Cardiac muscle cell (in vitro differentiated cells and primary cell): Measurements from ENCODE around the gene ARHGEF38. TPM values are rescaled to one million over a fixed set of nuclear protein-coding genes. Genes with fewer than 3 reads are reported as not detected.
"Not testable (repeated sequence)": the region's sequence is repeated elsewhere in the genome, so short reads cannot be mapped to it uniquely, and the experiment has no call there.

Source experiments
- DNase-seq, 2 donors: peaks; one replicate each; pipeline versions ENCODE4 v3.0.0 to v3.0.0-alpha.2; 2010 to 2017; ENCODE audit warnings: low read depth in 1 of 2, low spot score in 1 of 2
- H3K27ac ChIP-seq: fragments of 200-600 bp; sonication (generic); 2 replicates; pipeline ENCODE4 v1.5.1; 2016
- H3K27me3 ChIP-seq: fragments of 200-600 bp; sonication (generic); 2 replicates; pipeline ENCODE4 v1.6.0; 2016; ENCODE audit warnings: control low read depth
- H3K36me3 ChIP-seq: fragments of 200-600 bp; sonication (generic); 2 replicates; pipeline ENCODE4 v1.5.1; 2016; ENCODE audit warnings: control low read depth
- H3K4me1 ChIP-seq: fragments of 200-600 bp; sonication (generic); 2 replicates; pipeline ENCODE4 v1.8.1; 2017; ENCODE audit warnings: low read depth, mild to moderate bottlenecking, mixed run types
- H3K4me3 ChIP-seq: fragments of 200-600 bp; sonication (generic); 2 replicates; pipeline ENCODE4 v1.5.1; 2016; ENCODE audit warnings: mild to moderate bottlenecking
- H3K9me3 ChIP-seq: fragments of 200-600 bp; sonication (generic); 2 replicates; pipeline ENCODE4 v1.5.1; 2017; ENCODE audit warnings: low read depth, mild to moderate bottlenecking, control low read depth
- polyA plus RNA-seq: library from polyadenylated mRNA; unstranded; fragments of >200 nt; fragmentation: Nextera tagmentation; extraction: Ambion mirVana; gene quantifications from 2 replicates; pipeline ENCODE4 v1.2.1, GENCODE V29; 2016
- total RNA-seq: library from RNA; depleted of rRNA; stranded (reverse); fragments of >200 nt; gene quantifications from 2 replicates; pipeline ENCODE4 v1.2.3, GENCODE V29; 2016
- TF ChIP-seq, protein P1 (sequence below): IDR thresholded peaks from 2 replicates; pipeline ENCODE4 v1.5.1; 2012; ENCODE audit warnings: low read depth, mild to moderate bottlenecking, low read length

ARHGEF38 gene
- total and polyA plus RNA-seq, 2 experiments from 2014 or later: 1.6 TPM; not detected in 1

DNA sequence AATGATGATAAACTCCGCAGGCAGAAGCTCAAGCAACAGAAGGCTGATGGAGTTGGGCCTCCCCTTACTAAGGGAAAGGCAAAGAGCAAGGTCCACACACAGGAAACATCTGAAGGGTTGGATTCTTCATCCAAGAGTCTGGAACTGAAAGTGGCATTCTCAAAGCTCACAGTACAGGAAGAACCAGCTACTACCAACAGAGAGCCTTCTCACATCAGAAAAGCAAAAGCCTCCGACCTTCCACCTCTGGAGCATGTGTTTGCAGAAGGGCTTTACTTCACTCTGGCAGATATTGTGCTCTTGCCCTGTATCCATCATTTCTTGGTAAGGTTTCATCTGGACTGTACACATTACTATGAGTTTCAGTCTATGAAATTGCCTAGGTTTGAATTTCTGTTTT is 166.8 kb downstream of the ARHGEF38 start:
- no peak overlapping the region for H3K27ac ChIP-seq
- H3K4me1 ChIP-seq: no peaks in the 10 kb centered on the region
- no peak for DNase-seq
- H3K4me3 ChIP-seq: no peak overlapping the region
- TF ChIP-seq, protein P1, sequence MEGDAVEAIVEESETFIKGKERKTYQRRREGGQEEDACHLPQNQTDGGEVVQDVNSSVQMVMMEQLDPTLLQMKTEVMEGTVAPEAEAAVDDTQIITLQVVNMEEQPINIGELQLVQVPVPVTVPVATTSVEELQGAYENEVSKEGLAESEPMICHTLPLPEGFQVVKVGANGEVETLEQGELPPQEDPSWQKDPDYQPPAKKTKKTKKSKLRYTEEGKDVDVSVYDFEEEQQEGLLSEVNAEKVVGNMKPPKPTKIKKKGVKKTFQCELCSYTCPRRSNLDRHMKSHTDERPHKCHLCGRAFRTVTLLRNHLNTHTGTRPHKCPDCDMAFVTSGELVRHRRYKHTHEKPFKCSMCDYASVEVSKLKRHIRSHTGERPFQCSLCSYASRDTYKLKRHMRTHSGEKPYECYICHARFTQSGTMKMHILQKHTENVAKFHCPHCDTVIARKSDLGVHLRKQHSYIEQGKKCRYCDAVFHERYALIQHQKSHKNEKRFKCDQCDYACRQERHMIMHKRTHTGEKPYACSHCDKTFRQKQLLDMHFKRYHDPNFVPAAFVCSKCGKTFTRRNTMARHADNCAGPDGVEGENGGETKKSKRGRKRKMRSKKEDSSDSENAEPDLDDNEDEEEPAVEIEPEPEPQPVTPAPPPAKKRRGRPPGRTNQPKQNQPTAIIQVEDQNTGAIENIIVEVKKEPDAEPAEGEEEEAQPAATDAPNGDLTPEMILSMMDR: no peak
- no peaks in the 10 kb centered on the region for H3K9me3 ChIP-seq
- H3K36me3 ChIP-seq: peaks cover 4% of the 10 kb centered on the region
- no peaks in the 10 kb centered on the region for H3K27me3 ChIP-seq

DNA sequence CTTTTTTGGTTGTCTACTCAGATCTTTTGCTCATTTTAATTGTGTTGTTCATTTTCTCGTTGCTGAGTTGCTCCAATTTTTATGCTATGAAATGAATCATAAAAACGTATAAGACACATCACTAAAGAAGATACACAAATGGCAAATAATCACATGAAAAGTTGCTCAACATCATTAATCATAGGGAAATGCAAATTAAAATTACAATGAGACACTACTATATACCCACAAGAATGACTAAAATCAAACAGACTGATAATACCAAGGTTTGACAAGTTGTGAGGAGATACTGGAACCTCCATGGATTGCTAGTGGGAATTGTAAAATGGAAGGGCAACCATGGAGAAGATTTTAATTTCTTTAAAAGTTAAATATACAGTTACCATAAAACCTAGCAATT is 173.2 kb downstream of the ARHGEF38 start:
- no peaks in the 10 kb centered on the region for H3K4me1 ChIP-seq
- H3K27ac ChIP-seq: no peak overlapping the region
- TF ChIP-seq, protein P1: no peak
- H3K27me3 ChIP-seq: no peaks in the 10 kb centered on the region
- no peaks in the 10 kb centered on the region for H3K9me3 ChIP-seq
- peaks cover 7% of the 10 kb centered on the region for H3K36me3 ChIP-seq
- DNase-seq: no peak
- no peak overlapping the region for H3K4me3 ChIP-seq

DNA sequence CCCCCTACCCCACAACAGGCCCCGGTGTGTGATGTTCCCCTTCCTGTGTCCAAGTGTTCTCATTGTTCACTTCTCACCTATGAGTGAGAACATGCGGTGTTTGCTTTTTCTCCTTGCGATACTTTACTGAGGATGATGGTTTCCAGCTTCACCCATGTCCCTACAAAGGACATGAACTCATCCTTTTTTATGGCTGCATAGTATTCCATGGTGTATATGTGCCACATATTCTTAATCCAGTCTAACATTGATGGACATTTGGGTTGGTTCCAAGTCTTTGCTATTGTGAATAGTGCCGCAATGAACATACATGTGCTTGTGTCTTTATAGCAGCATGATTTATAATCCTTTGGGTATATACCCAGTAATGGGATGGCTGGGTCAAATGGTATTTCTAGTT is 177.5 kb downstream of the ARHGEF38 start:
- H3K27ac ChIP-seq, H3K4me3 ChIP-seq: not testable (repeated sequence)

More for the DNA sequence above, 177.5 kb downstream of the ARHGEF38 start:
- H3K27me3 ChIP-seq, H3K9me3 ChIP-seq, H3K4me1 ChIP-seq, H3K36me3 ChIP-seq, DNase-seq: not testable (repeated sequence)

Other genes starting within 250 kb of the ARHGEF38 start
- 97.6 and 126 TPM in 2 replicates for gene PPA2, start 78.6 kb upstream of the ARHGEF38 start, total RNA-seq
- gene PPA2, start 78.6 kb upstream of the ARHGEF38 start, polyA plus RNA-seq: 127 and 130 TPM in 2 replicates
- gene INTS12, start 156.1 kb downstream of the ARHGEF38 start, total RNA-seq: 17.6 and 21.8 TPM in 2 replicates
- gene INTS12, start 156.1 kb downstream of the ARHGEF38 start, polyA plus RNA-seq: 32.2 and 34.8 TPM in 2 replicates
- gene GSTCD, start 156.2 kb downstream of the ARHGEF38 start, total RNA-seq: 12.3 and 22.3 TPM in 2 replicates
- 5.6 and 6.9 TPM in 2 replicates for gene GSTCD, start 156.2 kb downstream of the ARHGEF38 start, polyA plus RNA-seq